Suppressor macrophage treated with lipopolysaccharide for 1 hour (primary cell): ENCODE results near the gene RNU1-3.
"Not testable (repeated sequence)": the region's sequence is repeated elsewhere in the genome, so short reads cannot be mapped to it uniquely, and the experiment has no call there.

Experiments used
- DNase-seq, 3 donors: peaks; one replicate each; pipeline ENCODE4 v3.0.0-alpha.2; 2020 to 2022

The RNU1-3 gene

DNA sequence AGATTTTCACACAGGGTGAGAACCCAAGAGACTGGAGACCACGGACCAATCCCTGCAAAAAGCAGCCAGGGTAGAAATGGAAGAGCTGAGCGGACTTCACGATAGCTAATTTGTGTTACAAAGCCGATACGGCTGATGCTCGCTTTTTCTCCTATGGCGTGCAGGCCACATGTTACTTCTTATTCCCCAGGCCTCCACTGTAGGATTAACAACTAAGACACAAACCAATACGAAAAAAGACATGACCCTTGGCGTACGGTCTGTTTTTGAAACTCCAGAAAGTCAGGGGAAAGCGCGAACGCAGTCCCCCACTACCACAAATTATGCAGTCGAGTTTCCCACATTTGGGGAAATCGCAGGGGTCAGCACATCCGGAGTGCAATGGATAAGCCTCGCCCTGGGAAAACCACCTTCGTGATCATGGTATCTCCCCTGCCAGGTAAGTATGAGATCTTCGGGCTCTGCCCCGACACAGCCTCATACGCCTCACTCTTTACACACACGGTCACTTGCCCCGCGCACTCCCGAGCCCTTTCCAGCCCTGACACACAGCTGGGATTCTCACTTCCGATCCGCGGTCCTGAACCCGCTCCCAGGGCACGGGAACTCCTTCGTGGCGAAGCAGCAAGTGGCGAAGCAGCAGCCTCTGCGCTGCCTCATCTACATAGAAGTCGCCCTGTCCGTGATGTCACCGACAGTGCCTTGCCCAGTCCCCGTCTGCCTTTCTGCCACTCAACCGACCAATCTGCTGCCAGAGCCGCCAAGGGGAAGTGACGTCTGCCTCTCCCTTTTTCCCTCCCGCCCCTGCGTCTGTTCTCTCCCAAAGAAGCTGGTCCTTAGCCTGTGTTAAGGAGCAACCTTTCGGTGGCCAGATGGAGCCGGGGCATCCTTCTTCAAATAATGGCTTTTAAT lies at the start of gene RNU1-3:
TSS of gene RNU1-3 (minus strand) at position 447 of the 912 bp plus-strand sequence.
- not testable (repeated sequence) for DNase-seq

DNA sequence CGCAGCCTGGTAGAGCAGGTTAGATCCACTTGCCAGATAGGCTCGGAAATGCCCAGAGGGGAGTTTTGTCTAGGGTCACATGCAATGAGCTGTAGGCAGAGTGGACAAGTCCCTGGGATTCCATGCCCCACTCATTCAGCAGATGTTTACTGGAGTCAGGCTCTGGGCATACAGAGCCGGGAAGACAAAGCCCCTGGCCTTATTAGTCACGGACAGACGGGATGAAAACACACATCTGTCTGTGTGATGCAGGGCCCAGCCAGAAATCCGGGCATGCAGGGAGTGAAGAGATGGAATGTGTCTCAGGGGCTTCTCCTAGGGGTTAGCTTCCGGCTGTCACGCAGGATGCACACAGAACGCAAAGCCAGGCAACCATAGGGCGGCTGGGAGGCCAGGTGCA lies 46.7 kb upstream of the RNU1-3 start:
- not testable (repeated sequence) for DNase-seq

DNA sequence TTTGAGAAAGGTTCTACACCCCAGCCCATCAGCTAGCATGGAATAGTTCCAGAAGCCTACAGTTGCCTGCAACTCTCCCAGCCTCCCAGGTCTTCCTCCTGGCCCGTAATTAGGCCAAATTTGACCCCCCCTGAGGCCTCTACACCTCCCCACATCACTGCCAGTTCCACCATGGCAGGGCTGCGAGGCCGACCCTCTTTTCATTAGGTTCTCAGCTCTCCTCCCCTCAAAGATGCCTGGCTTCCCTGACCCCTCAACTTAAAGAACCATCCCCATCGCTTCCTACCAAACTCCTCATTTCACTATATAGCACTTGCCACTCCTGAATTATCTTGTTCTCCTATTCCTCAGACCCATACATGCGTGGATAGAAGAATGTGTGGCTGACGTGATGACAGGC lies 46.2 kb upstream of the RNU1-3 start:
- not testable (repeated sequence) for DNase-seq

DNA sequence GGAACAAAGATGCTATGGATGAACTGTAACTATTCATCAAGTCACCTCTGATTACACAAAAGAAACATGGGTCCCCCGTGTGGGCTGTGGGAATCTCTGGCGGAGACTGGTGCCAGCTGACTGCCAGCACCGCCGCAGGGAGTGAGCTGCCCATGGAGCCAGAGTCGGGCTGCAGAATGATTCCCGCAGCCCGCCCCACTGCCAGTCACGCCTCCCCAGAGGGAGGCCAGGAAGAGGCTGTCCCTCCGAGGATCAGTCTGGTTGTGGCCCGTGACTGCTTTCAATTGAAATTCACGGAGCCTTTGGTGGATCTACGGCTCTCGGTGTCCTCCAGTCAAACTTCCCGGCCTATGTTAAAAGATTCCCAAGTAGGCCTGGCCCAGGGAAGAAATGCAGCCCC lies 45.8 kb upstream of the RNU1-3 start:
- not testable (repeated sequence) for DNase-seq

DNA sequence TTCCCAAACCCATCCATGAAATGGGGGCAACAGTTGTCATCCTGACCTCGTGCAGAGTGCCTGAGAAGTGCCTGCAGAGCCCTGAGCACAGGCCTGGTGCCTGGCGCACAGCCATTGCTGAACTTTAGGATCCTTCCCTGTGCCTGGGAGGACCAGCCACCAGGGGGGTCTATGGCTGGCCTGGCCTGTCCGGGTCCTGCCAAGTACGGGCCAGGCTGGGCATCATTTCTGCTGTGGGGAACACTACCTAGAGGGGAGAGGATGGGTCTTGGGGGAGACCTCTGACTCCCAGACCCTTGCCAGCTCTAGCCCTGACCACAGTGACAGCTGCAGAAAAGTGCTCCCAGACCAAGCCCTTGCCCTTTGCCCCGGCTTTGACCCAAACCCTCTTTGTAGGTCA lies 45.4 kb upstream of the RNU1-3 start:
- not testable (repeated sequence) for DNase-seq

DNA sequence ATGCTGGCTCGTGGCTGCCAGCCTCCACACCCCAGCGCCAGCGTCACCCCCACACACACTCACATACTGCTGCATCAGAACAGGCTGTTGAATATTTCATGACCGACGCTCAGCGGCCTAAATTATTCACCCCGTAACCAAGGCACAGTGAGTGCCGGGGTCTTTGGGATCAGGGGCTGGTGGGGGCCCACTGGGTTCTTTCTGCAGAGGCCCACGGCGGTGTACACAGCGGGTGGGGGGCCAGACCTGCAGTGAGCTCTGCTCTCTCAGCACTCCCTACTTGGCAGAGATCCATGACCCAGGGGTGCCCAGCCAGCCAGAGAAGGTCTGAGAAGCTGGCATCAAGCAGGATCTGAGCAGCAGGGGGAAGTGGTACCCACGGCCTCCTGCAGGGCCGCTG lies 43.9 kb upstream of the RNU1-3 start:
- DNase-seq, result not testable (repeated sequence)

DNA sequence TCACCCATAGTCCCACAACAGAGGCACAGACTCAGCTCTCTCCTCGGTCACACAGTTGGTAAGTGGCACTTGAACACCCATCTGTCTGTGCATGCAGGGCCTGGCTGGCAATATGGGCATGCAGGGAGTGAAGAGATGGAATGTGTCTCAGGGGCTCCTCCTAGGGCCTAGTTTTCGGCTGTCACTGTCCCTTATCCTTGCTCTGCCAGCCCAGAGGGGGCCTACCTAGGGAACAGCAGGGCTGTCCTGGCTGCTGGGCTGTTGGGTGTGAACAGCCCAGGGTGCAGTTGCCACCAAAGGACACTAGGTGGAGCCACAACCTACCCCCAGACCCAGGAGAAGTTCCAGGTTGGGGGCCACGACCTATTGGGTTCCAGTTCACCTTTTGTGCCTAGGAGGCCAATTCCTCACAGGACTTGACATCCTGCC lies 42.9 kb upstream of the RNU1-3 start:
- DNase-seq, result not testable (repeated sequence)

DNA sequence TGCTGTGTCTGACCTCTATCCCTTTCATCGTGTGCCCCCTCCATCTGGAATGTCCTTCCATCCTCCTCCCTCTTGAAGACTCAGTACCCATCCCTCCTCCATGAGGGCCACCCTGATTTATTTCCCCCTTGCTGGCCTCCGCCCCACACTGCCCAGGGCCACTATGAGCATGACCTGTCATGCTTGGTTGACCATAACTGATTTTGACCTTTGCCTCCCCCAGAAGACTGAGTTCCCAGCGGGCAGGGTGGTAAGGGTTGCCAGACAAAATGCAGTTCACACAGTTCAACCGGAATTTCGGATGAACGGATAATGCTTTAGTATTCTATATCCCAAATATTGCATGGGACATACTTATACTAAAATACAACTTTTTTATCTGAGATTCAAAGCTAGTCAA lies 42.0 kb upstream of the RNU1-3 start:
- DNase-seq, result not testable (repeated sequence)

DNA sequence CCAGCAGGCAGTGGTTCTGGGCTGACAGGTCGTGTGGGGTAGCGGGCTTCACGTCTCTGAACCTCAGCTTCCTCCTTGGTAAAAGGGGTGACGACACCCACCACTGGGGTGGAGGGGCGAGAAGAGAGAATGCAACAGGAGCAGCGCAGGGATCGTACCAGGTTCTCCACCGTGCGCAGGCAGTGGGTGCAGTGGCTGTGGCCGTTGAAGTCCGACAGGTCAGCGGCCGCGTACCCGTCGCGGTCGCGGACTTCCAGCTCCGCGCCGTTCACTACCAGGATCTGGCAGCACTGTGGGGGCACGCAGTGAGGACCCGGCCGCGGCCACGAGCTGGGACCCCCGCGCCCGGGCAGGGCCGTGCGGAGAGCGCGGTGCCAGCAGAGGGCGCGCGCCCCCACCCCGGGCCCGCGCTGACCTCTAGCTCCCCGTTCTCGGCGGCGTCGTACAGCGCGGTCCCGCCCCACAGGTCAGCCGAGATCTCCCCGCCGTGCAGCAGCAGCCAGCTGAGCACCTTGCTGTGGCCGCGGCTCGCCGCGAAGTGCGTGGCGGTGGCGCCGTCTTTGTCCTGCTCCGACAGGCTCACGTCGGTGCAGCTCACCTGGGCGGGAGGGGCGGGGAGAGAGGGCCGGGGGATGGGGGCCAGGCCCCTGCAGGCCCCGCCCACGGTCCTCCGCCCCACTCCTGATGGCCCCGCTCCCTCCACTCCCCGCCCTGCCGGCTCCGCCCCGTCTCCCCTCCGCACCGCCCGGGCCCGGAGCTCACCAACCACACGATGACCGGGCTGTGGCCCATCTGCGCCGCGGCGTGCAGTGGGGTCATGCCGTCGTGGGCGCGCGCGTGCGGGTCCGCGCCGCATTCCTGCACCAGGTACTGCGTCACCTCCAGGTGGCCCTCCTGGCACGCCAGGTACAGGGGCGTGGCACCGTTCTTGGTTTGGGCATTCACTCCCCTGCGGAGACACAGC lies 40.7 kb upstream of the RNU1-3 start:
- DNase-seq, result peak in 1 of 3 donors; percentile 17

DNA sequence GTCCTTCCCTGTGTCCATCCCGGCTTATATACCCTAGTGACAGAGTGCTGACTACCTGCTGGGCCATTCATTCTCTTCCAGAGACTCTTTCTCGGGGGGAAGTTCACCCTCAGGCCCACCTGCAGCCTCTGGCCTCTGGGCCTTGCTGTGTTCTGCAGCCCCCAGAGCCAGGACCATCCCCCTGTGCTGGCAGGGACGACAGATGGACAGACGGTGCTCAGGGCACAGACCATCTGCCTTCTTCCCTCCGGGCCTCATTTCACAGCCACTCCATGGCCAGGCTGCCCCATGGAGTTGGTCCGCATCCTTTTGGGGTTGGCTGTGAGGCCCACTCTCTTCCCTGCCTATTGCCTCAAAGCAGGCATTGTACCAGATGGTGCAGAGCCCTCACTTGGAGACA lies 39.6 kb upstream of the RNU1-3 start:
- not testable (repeated sequence) for DNase-seq

DNA sequence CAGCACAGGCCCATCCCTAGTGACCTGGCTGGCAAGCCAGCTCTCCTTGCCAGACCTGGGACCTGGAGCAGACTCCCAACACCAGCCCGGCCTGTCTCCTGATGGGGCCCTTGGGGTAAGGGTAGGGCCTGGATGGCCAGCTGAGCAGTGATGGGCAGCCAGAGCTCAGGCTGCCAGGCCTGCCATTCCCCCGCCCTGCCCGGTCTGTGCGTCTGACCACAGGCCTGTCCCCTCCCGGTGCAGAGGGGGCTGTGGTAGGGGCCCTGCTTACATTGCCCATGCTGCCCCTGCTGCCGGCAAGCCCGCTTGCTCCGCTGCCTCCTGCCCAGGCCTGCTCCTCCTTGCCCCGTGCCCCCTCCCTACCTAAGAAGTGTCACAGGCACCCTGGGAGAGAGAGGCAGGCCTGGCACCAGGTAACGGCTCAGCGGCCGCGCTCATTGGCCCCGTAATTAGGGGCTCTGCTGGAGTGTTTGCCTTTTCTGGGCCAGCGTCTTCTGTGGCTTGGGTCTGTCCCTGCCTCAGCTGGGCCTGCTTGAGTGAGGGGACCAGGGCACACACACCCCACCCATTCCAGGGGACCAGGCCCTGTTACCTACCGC lies 37.9 kb upstream of the RNU1-3 start:
- DNase-seq, result not testable (repeated sequence)

DNA sequence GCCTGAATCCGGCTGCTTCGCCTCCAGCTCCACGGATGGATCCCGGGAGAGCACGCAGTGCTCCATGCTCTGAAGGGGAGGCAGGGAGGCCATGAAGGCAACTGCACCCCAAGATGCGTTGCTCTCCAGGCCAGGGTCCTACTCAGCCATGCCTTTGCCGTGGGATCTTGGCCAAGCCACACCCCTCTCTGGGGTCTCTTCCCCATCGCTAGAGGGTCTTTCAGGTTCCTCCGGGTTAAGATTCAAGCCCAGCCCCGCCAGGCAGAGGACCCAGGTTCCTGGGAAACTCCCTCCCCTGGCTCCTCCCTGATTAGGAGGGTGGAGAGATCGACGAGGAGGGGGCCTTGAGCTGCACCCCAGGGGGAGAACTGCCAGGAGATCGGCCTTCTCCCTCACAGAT lies 37.3 kb upstream of the RNU1-3 start:
- DNase-seq, result peak in 1 of 3 donors; percentile 12

DNA sequence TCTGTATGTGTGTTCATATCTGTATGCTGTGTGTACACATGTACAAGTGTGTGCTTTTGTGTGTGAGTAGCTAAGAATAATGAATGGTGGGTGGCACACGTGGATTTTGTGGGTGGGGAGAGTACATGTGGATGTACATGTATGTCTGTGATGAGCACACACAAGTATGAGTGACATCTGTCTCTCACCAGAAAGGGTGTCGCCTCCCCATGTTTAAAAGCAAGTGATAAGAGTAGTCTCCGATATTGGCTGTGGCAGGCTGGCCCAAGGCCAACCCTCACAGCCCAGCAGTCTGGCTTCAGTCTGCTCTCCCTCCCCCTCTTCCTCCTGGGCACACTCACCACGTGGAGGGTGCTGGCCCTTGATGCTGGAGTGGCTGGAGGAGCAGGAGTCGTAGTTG lies 36.9 kb upstream of the RNU1-3 start:
- peak in 1 of 3 donors; percentile 11 for DNase-seq

DNA sequence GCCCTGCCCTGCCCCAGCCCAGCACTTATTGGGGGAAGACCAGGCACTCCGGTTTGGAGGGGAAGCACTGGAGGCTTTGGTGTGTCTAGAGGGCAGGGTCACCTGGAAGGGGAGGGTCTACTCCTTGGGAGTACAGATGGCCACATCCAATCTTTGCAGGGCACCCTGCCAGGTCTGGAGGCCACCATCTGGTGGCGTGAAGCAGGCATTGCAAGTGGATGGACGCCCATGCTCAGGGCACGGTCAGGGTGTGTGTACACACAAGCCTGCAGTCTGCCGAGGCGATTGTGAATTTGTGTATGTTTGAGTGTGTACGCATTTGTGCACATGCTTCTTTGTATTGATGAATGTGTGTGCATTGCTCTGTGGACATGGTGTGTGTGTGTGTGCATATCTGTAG lies 36.4 kb upstream of the RNU1-3 start:
- DNase-seq, result not testable (repeated sequence)

DNA sequence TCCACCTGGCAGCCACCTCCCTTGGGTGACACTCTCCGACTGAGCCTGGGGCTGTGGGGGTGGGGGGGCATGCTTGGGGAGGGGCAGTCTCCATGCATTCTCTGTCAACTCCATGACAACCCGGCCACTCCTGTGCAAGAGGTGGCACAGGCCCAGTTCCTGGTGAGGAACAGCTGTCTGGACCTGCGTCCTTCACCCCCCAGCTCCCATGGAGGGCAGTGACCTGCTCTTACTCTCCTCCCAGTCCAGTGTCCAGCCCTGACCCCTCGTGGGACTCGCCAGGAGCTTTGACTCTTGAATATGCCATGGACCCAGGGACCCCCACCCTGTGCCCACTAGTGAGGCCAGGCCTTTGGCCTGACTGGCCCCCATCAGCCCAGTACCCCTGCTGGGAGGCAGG lies 35.5 kb upstream of the RNU1-3 start:
- DNase-seq, result not testable (repeated sequence)

DNA sequence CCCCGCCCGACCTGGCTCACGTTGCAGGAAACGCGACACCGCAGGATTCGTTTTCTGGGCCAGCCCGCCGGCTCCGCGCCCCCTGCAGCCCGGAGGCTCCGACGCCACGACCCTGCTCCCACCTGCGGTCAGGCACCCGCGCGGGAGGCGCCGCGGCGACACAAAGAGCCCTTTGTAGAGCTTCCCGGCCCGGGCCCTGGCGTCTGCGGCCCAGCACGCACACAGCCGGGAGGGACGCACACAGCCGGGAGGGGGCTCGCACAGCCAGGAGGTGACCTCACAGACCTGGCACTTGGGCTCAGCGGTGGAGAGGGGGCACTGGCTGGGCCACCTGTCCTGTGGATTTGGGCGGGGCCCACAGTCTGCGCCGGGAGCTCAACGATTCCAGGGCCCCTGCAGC lies 34.4 kb upstream of the RNU1-3 start:
- DNase-seq, result not testable (repeated sequence)

DNA sequence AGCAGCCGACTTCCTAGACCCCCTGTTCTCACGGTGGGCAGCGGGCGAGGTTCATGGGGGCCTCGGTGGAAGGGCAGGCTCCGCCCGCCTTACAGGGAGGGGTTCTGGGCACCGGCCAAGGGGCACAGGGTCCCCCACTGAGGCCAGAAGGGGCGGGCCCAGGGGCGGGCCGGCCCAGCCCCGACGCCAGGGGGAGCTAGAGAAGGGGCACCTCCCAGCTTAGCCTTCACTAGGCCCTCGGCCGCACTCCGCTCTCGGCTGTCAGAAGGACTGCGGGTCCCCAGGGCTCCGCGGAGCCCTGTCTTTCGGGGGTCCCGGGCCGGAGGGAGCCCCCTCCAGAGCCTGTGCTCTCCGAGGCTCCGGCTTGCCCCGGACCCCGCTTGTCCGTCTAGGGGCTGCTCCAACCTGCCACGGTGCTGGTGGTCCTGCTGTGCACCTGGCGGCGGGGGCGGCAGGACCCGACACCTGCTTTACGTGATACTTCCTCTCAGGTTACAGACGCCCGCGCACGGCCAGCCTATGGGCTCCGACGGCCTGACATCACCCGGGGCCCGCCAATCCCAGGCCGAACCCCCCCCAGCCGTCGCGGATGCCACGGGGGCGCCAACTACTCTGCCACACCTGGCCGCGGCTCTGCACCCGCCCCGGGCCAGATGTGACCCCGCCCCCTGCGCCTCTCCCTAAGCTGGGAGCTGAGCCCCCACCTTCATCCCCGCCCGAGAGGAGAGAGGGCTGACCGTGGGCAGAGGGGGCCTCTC lies 33.6 kb upstream of the RNU1-3 start:
- DNase-seq, result not testable (repeated sequence)

DNA sequence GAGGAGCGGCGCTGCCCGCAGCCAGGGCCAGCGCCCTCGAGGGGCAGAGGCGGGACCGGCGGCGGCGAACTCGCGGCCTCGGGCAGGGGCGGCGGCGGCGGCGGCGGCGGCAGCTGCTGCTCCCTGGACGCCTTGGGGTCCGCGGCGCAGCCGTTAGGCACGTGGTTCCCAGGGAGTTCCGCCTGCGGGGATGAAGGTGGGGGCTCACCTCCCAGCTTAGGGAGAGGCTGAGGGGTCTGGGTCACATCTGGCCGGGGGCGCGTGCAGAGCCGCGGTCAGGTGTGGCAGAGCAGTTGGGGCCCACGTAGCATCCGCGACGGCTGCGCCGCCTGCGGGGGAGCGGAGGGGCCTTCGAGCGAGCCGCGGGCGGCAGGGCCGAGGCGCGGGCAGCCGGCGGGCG lies 32.7 kb upstream of the RNU1-3 start:
- DNase-seq, result not testable (repeated sequence)

DNA sequence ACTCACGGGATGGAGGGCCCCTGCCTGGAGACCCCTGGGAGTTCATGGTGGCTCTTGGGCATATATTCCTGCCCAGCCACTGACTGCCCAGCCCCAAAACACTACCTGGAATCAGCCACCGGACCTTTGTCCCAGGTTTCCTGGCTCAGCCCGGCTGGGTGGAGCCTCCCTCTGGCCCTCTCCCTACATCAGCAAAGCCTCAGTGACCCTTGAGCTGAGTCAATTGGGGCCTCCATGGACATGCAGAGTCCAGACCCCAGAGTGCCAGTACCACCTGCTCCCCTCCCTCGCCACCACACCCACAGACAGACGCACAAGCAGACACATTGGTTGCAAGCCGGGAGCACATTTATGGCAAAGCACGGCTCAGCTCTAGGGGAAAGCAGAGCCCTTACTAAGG lies 30.4 kb upstream of the RNU1-3 start:
- DNase-seq, result not testable (repeated sequence)

DNA sequence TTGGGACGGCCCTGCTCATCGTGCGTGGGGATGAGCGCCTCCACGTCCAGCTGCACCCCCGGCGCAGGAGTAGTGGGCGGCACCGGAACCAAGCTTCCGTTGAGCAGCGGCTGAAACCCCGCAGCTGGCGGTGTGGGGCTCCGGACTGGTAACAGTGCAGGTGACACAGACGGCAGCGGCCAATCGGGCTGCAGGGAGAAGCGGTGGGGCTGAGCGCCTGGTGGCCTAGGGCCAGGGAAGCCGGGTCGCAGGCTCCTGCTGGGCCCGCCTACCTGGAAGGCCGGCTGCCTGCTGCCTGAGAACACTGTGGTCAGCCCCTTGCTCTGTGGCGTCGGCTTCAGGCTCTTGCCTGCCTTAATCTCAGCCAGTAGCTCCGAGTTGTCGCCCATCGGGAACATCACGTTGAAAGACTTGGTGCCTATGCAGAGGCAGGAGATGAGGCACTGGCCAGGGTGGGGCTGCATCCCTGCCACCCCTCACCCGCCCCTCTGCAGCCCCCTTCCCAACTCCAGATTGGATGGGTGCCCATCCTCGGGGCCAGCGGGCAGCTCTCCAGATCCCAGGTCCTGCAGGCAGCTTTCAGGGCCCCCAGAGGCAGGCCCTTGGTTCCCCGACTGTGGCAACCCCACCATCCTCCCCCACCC lies 29.9 kb upstream of the RNU1-3 start:
- DNase-seq, result peak in 1 of 3 donors; percentile 12

DNA sequence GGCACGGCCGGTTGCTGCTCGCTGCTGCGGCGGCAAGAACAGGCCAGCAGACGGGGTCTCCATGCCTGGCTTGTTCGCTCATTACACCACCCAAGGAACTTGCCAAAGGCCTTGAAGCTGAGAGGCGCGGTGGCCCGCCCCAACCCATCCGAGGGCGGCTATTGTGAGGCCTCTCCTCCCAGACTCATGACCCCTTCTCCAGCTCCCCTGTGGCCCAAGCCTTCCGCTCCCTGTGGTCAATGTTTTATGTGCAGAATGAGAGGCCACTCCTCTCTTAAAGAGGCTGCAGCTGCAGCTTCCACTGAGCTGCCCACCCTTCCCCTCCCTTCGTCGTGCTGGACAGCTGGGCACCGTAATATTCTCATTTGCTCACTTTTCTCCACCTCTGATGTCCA lies 27.6 kb upstream of the RNU1-3 start:
- not testable (repeated sequence) for DNase-seq
